Sciatic nerve (tissue), 2 donors: ENCODE data around the gene CTSO. TPM values are rescaled to one million over a fixed set of nuclear protein-coding genes. Genes with fewer than 3 reads are reported as not detected.
"Not testable (repeated sequence)": the region's sequence is repeated elsewhere in the genome, so short reads cannot be mapped to it uniquely, and the experiment has no call there.

ENCODE experiments used
- ATAC-seq: fragments of 200-7000 bp; cut with Tn5 transposase; one replicate; pipeline ENCODE4 v1.9.1; 2020; ENCODE audit warnings: mild to moderate bottlenecking, moderate library complexity
- DNase-seq: peaks from one replicate; pipeline ENCODE4 v3.0.0-alpha.2; 2020; ENCODE audit warnings: low spot score
- intact Hi-C: fragments of 100-400 bp; cut with DNase I; formaldehyde crosslinking; loops from one replicate; pipeline ENCODE4 v1.14.2; 2022
- total RNA-seq: library from RNA; stranded (reverse); fragmentation: NEBNext Ultra II Directional; extraction: Animal tissue kit (Norgen Biotek cat#: 25700); gene quantifications from one replicate; pipeline ENCODE4 v1.2.1, GENCODE V29; 2021
- donor health status: DM: no; HTN: no; CAD: no.
- donor health status: DM: no; HTN: no; CAD: no.

Gene CTSO
- total RNA-seq, 1 donor from 2014 or later = 25.9 TPM

GRCh38 chr4:155960522-155960921, 6.9 kb upstream of the CTSO start:
- DNase-seq = no peak
- peak; percentile 61 for ATAC-seq
- intact Hi-C loops = no loop called here

- intact Hi-C loops = no loop called here
- peak; percentile 8 for ATAC-seq
- no peak for DNase-seq
Observed at GRCh38 chr4:155959417-155959816, 5.8 kb upstream of the CTSO start.

GRCh38 chr4:155956461-155956860, 2.8 kb upstream of the CTSO start:
- ATAC-seq = no peak
- no peak for DNase-seq
- intact Hi-C loops = no loop called here

- DNase-seq = no peak
Observed at GRCh38 chr4:155954939-155955338, 1.3 kb upstream of the CTSO start.

GRCh38 chr4:155954118-155954685, 536 bp upstream of the CTSO start:
- ATAC-seq (no peak), DNase-seq (no peak)
- intact Hi-C loops = no loop called here

More at GRCh38 chr4:155954939-155955338, 1.3 kb upstream of the CTSO start:
- intact Hi-C loops = no loop called here
- ATAC-seq = no peak

- intact Hi-C loops = no loop called here
- ATAC-seq = no peak
Observed at GRCh38 chr4:155952501-155952901, 1.2 kb downstream of the CTSO start.

GRCh38 chr4:155950461-155950860, 3.2 kb downstream of the CTSO start:
- no peak for DNase-seq
- ATAC-seq = no peak
- intact Hi-C loops = no loop called here

More at GRCh38 chr4:155952501-155952901, 1.2 kb downstream of the CTSO start:
- no peak for DNase-seq

GRCh38 chr4:155948541-155948940, 5.1 kb downstream of the CTSO start:
- intact Hi-C loops = no loop called here
- ATAC-seq (no peak), DNase-seq (no peak)

GRCh38 chr4:155946486-155946885, 7.2 kb downstream of the CTSO start:
- intact Hi-C loops = no loop called here
- no peak for ATAC-seq
- DNase-seq = no peak

GRCh38 chr4:155944516-155944915, 9.2 kb downstream of the CTSO start:
- ATAC-seq (no peak), DNase-seq (no peak)
- intact Hi-C loops = no loop called here

GRCh38 chr4:155943605-155944291, 9.9 kb downstream of the CTSO start:
- DNase-seq (no peak), ATAC-seq (no peak)
- intact Hi-C loops = no loop called here

GRCh38 chr4:155941820-155942219, 11.8 kb downstream of the CTSO start:
- DNase-seq = no peak
- ATAC-seq = no peak
- intact Hi-C loops = no loop called here

- intact Hi-C loops = no loop called here
- ATAC-seq (no peak), DNase-seq (no peak)
Observed at GRCh38 chr4:155941085-155941790, 12.4 kb downstream of the CTSO start.

- no peak for ATAC-seq
- intact Hi-C loops = no loop called here
- no peak for DNase-seq
Observed at GRCh38 chr4:155935389-155935986, 18.2 kb downstream of the CTSO start.

GRCh38 chr4:155934634-155935033, 19.0 kb downstream of the CTSO start:
- ATAC-seq, intact Hi-C loops, DNase-seq: not testable (repeated sequence)

- intact Hi-C loops = no loop called here
- no peak for ATAC-seq
Observed at GRCh38 chr4:155931634-155932033, 22.0 kb downstream of the CTSO start.

GRCh38 chr4:155930330-155930729, 23.3 kb downstream of the CTSO start:
- ATAC-seq (no peak), DNase-seq (no peak)
- intact Hi-C loops = no loop called here

More at GRCh38 chr4:155931634-155932033, 22.0 kb downstream of the CTSO start:
- no peak for DNase-seq

- DNase-seq (no peak), ATAC-seq (no peak)
Observed at GRCh38 chr4:155929833-155930232, 23.8 kb downstream of the CTSO start.

GRCh38 chr4:155924637-155925036, 29.0 kb downstream of the CTSO start:
- no peak for DNase-seq
- intact Hi-C loops = no loop called here
- no peak for ATAC-seq

More at GRCh38 chr4:155929833-155930232, 23.8 kb downstream of the CTSO start:
- intact Hi-C loops = no loop called here

- DNase-seq = no peak
- intact Hi-C loops = no loop called here
Observed at GRCh38 chr4:155921597-155921996, 32.1 kb downstream of the CTSO start.

More at GRCh38 chr4:155921597-155921996, 32.1 kb downstream of the CTSO start:
- no peak for ATAC-seq
